HS-5 (cell line): ENCODE data around the gene FGFRL1.

Source experiments
- DNase-seq: peaks from one replicate; pipeline ENCODE4 v3.0.0-alpha.2; 2012; ENCODE audit warnings: low read depth

Gene FGFRL1

GRCh38 chr4:1023075-1023640 is 11.7 kb downstream of the FGFRL1 start:
- no peak for DNase-seq

DNA sequence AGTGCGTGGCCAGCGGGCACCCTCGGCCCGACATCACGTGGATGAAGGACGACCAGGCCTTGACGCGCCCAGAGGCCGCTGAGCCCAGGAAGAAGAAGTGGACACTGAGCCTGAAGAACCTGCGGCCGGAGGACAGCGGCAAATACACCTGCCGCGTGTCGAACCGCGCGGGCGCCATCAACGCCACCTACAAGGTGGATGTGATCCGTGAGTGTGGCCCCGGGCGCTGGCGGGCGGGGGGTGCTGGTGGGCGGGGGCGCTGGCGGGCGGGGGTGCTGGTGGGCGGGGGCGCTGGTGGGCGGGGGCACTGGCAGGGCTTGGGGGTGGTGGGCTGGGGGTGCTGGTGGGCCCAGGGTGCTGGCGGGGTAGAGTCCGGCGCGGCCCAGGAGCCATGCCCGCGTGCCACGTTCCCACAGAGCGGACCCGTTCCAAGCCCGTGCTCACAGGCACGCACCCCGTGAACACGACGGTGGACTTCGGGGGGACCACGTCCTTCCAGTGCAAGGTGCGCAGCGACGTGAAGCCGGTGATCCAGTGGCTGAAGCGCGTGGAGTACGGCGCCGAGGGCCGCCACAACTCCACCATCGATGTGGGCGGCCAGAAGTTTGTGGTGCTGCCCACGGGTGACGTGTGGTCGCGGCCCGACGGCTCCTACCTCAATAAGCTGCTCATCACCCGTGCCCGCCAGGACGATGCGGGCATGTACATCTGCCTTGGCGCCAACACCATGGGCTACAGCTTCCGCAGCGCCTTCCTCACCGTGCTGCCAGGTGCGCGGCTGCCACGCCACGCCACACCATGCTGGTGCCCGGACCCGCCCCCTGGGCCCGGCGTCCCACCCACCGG is 12.7 kb downstream of the FGFRL1 start:
- no peak for DNase-seq

DNA sequence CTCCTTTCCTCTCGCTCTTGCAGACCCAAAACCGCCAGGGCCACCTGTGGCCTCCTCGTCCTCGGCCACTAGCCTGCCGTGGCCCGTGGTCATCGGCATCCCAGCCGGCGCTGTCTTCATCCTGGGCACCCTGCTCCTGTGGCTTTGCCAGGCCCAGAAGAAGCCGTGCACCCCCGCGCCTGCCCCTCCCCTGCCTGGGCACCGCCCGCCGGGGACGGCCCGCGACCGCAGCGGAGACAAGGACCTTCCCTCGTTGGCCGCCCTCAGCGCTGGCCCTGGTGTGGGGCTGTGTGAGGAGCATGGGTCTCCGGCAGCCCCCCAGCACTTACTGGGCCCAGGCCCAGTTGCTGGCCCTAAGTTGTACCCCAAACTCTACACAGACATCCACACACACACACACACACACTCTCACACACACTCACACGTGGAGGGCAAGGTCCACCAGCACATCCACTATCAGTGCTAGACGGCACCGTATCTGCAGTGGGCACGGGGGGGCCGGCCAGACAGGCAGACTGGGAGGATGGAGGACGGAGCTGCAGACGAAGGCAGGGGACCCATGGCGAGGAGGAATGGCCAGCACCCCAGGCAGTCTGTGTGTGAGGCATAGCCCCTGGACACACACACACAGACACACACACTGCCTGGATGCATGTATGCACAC is 13.6 kb downstream of the FGFRL1 start:
- no peak for DNase-seq

GRCh38 chr4:1026115-1026514 is 14.7 kb downstream of the FGFRL1 start:
- no peak for DNase-seq

DNA sequence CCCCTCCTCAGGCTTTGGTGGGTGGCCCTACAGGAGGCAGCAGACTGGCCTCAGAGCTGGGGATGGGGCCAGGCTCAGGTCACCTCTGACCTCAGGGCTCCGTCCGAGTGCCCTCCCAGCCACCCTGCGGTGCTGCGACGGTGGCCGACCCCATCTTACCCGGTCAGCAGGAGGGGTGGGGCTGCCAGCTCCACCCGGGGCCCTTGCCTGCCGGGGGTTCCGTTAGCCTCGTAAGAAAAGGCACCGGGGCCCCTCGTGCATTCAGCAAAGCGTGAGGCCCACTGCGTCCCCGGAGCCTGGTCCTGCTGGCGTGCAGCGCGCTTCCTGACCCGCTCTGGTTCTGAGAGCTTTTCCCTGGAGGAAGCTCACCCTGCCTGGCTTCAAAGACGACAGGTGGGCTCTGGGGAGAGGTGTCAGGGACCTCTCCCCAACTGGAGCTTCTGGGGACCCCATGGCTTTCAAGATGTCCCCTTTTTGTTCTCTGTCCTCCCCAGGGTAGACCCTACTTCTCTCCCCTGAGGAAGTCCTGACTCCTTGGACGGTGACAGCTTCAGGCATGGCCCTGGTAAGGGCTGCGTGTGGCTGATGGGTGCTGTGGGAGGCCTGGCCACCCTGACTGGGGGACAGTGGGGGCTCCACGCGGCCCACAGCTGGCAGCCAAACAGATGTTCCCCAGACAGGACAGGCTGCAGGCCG is 15.9 kb downstream of the FGFRL1 start:
- no peak for DNase-seq

- DNase-seq = no peak
Measured at GRCh38 chr4:1027915-1028238, 16.5 kb downstream of the FGFRL1 start.

DNA sequence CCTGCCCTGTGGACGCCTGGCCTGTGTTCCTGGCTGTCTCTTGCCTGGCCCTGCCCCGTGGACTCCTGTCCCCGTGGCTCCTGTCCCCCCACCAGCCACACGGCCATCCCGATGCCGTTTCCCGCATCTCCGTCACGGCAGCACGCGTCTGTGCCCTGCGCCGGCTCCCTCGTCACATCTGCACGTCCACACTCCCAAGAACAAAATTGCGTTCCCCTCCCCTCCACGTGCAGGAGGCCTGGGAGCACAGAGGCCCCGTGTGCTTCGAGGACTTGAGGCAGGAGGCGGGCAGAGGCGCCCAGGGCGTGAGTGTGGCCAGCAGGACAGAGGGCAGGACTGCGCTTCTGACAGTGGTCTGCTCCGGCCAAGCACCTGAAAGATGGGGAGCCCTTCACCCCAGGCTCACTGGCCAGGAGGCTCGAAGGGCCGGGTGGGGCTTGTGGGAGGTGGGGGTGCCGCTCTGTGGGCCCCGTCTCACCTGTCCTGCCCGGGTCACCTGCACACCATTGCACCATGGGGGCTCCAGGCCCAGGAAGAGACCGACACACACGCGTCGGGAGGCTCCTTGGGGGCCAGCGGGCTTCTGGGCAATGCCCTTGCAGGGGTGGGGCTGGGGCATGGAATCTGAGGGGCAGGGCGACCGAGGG is 17.3 kb downstream of the FGFRL1 start:
- DNase-seq = no peak

DNA sequence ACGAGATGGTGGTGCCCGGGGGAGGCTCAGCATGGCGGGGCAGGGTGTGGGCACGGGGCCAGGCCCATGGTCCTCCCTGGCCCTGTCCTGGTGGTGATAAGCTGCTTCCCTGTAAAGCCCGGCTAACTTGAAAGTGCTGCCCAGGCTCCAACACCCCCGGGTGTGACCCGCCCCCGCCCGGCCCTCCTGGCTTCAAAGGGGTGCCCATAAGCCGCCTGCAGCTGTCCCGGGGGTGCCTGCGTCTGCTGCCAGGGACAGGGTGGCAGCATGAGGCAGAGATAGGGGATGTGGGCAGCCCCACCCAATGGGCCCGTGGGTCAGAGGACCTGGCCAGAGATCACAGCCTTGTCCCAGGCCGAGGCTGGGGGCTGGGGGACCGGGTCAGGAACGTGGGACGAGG is 18.1 kb downstream of the FGFRL1 start:
- no peak for DNase-seq

- no peak for DNase-seq
Measured at GRCh38 chr4:1030031-1030430, 18.6 kb downstream of the FGFRL1 start.

GRCh38 chr4:1030559-1030958 is 19.1 kb downstream of the FGFRL1 start:
- DNase-seq = no peak

GRCh38 chr4:1031346-1031745 is 19.9 kb downstream of the FGFRL1 start:
- no peak for DNase-seq

- DNase-seq = no peak
Measured at GRCh38 chr4:1031956-1032795, 20.8 kb downstream of the FGFRL1 start.

DNA sequence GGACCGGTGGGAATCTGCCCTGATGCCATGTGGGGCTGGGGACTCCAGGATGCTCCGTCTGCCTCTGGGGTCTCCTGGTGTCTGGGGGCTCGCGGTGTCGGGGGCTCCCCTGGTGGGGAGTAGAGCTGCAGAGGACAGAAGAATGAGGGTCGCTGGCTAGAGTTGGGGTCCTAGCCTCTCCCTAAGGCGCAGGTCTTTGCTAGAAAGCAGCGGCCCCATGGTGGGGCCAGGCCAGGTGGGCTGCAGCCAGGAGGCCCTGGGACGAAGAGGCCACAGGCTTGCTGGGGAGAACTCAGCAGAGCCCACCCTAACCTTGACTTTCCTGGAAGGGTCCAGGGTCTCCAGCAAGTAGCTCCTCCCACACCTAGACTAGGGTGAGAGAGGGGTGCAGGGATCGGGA is 21.4 kb downstream of the FGFRL1 start:
- DNase-seq = no peak

GRCh38 chr4:1033840-1034551 is 22.6 kb downstream of the FGFRL1 start:
- DNase-seq = no peak

DNA sequence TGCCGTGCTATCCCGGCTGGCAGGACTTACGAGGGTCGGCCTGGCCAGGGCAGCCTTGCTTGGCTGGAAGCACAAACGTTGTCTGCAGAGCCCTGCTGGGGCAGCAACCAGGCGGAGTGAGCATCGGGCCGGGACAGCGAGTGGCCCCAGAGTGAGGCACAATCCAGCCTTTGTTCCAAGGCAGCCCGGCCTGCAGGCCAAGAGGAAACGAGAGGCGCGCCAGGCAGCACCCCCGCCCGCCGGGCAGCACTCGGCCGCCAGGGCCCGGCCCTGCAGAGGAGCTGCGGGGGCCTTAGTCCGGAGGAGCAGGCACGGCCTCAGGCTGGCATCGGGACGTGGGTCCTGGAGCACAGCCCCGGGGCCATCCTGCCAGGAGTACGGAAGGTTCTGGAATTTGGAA is 24.1 kb downstream of the FGFRL1 start:
- DNase-seq = no peak

DNA sequence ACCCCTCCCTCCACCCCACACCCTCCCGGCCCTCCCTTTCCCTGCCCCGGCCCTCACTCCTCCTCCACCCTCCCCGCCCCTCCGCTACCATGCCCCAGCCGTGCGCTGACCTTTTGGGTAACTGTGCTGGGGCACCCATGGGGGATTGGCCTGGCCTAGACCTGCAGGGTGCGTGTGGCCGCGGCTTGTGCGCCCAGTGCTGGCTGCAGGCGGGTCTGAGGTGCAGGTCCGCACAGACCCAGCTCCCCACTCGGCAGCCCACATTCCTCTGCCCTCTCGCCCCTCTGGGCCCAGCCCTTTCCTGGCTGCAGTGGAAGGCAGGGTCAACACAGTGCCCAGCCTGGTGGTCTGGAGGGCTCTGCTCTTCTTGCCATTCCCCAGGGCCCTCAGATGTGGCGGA is 24.7 kb downstream of the FGFRL1 start:
- no peak for DNase-seq

DNA sequence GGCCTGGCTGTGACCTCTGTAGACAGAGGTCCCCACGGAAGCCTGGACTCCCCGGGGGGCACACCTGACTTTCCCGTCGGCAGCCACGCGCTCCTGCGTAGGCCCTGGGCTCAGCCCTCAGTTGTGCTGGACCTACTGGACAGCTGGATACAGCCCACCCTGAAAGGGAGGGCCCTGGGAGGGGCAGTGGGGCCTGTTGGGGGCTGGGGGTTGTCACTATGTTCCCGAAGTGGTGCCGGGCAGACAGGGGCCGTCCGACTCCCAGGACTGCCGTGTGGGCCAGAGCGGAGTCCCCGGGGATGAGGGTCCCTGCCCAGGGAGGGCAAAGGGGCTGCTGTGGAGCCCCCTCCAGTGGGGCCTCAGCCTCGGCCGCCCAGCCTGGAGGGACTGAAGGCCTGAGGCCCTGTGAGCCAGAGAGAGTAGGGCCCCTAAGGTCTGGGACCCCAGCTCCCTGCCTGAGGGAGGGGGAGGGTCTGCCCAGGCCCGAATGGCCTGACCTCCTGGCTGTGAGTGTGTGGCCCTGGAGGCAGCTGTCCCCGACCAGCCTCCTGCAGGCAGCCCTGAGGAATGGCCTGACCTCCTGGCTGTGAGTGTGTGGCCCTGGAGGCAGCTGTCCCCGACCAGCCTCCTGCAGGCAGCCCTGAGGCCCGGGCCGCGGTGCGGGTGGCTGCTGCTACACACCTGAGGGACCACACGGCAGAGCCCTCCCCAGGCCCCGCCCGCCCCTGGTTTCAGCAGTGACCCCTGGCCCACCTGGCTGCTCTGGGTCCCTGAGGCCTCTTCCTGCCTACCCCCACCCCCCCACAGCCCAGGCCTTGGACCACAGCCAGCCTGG is 25.8 kb downstream of the FGFRL1 start:
- DNase-seq = no peak

DNA sequence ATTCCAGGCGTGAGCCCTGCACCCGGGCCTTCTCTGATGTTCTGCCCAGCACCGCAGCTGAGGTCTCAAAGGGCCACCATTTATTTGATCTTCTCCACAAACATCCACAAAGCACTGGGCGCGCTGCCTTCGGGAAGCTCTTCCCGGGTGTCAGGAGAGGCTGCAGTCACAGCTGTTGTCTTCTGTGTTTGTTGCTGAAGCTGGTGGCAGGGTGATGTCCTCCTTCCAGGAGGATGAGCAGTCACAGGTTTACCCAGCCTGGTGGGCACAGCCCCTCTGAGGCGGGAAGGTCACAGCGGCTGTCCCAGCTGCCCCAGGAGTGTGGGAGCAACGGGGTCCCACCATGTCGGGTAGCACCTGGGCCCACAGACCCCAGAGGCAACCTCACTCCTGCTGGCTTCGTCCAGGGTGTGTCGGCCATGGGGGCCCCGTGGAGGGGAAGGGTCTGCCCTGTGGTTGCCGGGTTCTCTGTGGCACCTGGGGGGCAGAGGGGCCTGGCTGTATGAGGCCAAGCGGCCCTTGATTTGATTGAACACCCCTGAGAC is 27.6 kb downstream of the FGFRL1 start:
- no peak for DNase-seq

GRCh38 chr4:1039493-1040343 is 28.3 kb downstream of the FGFRL1 start:
- DNase-seq = no peak
